GM19099 (cell line): ENCODE data around the gene P4HB.

ENCODE experiments used
- POLR2A ChIP-seq: IDR thresholded peaks from 3 replicates; pipeline ENCODE4 v1.6.1; 2011; ENCODE audit warnings: low read depth; ENCODE audit not compliant: insufficient read length; ENCODE audit errors: extremely low read depth

Gene P4HB

GRCh38 chr17:81808778-81809555 is 51.4 kb downstream of the P4HB start:
- TF ChIP-seq POLR2A, result no peak

- no peak for TF ChIP-seq POLR2A
These were observed 52.5 kb downstream of the P4HB start for GRCh38 chr17:81807839-81808238.

- no peak for TF ChIP-seq POLR2A
These were observed 53.1 kb downstream of the P4HB start for GRCh38 chr17:81807210-81807719.

GRCh38 chr17:81806461-81807209 is 53.7 kb downstream of the P4HB start:
- TF ChIP-seq POLR2A, result no peak

GRCh38 chr17:81805707-81806460 is 54.5 kb downstream of the P4HB start:
- TF ChIP-seq POLR2A, result no peak

- no peak for TF ChIP-seq POLR2A
These were observed 55.6 kb downstream of the P4HB start for GRCh38 chr17:81804559-81805399.

GRCh38 chr17:81803728-81804558 is 56.4 kb downstream of the P4HB start, which contains the start of gene GCGR:
GCGR (plus strand) TSS chr17:81804150; CDS start chr17:81809019, 4,869 bp downstream.
- TF ChIP-seq POLR2A, result no peak

- no peak for TF ChIP-seq POLR2A
These were observed 57.3 kb downstream of the P4HB start for GRCh38 chr17:81802856-81803643.

GRCh38 chr17:81802048-81802758 is 58.1 kb downstream of the P4HB start:
- no peak for TF ChIP-seq POLR2A

- no peak for TF ChIP-seq POLR2A
These were observed 59.0 kb downstream of the P4HB start for GRCh38 chr17:81801327-81801726.

- no peak for TF ChIP-seq POLR2A
These were observed 65.8 kb downstream of the P4HB start for GRCh38 chr17:81794509-81794908.

GRCh38 chr17:81794074-81794476 is 66.3 kb downstream of the P4HB start:
- no peak for TF ChIP-seq POLR2A
